GM19328 (cell line): ENCODE measurements around the gene ANKRD23.
"Not testable (repeated sequence)": the region's sequence is repeated elsewhere in the genome, so short reads cannot be mapped to it uniquely, and the experiment has no call there.

ENCODE experiments used
- ATAC-seq: cut with Tn5 transposase; IDR thresholded peaks from one replicate; pipeline ENCODE4 v1.9.1; 2021; ENCODE audit warnings: mild to moderate bottlenecking, moderate library complexity; ENCODE audit not compliant: unreplicated experiment

ANKRD23 gene

DNA sequence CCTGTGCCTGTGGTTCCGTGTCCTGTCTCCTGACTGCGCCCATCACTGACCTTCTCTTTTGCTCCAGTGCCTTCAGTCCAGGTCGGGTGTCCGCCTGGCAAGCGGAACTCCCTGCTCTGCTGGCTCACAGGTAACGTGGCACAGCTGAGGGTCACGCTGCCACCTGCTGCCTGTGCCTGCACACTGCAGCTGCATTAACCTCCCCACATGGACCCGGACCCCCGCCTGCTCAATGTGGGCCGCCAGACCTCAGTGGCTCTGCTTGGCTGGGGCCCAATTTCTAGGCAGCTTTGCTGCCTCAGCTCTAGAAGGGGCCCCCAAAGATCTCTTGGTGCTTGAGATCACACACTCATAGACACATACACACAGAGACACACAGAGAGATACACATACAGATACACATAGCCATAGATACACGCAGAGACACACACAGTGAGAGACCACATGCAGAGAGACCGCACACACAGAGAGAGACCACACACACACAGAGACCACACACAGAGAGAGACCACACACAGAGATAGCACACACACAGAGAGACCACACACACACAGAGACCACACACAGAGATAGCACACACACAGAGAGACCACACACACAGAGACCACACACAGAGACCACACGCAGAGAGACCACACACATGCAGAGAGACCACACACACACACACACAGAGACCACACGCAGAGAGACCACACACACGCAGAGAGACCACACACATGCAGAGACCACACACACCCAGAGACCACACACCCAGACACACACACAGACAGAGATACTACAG is 42.6 kb downstream of the ANKRD23 start:
- ATAC-seq, result peak; percentile 77

DNA sequence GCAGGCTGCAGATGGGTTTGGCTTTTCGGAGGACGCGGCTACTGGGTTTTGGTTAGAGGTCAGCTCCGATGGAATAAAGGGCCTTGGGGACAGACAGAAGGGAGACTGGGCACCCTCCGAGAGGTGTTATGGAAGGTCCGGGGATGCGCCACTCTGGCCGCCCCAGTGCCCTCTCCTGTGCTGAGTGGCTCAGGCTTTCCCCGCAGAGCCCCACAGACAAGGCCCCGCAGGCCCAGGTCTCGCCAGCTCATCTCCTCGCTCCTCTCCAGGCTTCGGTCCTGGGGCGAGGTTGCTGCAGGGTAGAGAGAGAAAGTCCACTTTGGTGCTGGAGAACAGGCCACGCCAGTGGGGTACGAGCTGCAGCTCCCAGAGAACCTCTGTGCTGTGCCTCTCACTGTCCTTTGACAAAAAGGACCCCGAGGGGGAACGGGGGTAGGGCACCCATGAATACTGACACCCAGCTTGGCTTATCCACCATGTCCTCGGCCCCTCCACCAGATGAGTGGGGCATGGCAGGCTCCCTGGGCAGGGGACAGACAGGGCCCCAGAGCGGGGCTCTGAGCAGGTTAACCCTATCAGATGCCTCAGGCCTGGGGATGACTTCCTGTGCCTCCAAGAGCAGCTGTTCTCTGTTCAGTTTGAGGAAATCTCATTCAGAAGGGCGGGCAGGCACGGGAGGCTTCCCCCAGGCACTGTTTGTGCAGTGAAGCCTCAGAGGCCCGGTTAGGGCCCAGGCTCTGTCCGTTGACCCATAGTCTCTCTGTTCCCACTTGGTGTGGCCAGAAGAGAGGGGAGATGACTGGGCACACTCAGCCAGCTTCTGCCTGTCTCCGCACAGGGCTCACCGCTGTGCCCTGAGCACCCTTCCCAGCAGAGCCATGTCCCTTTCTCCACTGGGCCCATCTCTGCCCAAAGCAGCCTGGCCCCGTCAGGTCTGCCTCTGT is 43.5 kb downstream of the ANKRD23 start:
- ATAC-seq, result no peak

DNA sequence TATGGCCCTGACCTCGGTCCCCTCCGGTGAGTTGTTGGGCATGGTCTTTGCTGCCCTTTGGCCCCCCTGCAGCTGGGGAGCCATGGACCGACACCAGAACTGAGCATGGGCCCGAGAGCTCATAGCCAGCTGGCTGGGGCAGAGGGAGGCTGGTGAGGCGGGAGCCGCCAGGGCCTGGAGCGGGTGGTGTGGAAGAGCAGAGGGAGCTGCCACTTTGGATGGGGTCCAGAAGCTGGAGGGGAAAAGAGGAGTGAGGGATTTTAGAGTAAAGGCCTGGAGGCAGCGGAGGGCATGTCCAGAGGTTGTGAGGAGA is 44.2 kb downstream of the ANKRD23 start:
- no peak for ATAC-seq

DNA sequence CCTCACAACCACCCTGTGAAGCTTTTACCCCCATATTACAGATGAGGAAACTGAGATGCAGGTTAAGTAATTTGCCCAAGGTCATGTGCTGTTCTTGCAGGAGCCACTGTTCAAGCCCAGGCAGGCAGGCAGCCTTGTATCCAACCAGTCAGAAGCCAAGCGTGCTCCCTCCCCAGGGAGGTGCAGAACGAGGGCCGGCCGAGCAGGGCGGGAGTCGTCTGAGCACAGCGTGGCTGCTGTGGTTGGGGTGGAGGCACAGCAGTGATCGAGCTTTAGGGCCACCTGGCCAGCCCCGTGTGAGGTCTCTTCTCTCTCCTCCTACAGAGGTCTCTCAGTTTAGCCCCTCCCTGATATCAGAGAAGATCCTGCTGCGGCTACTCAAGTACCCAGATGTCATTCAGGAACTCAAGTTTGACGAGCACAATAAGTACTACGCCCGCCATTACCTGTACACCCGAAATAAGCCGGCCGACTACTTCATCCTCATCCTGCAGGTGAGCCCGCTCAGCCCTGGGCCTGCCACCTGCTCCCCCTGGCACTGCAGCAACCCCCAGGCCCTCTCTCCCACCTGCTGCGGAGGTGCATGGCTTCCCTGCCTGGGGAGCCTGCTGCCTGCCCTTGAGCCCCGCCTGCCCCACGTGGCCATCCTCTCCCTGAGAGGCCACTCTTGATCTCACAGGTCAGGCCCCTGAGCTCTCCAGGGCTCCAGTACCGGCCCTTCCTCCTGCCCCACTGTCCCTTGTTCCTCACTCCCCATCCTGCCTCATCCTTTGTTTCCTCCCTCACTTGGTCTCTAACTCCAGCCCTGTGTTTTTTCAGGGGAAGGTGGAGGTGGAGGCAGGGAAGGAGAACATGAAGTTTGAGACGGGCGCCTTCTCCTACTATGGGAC is 44.8 kb downstream of the ANKRD23 start:
- no peak for ATAC-seq

DNA sequence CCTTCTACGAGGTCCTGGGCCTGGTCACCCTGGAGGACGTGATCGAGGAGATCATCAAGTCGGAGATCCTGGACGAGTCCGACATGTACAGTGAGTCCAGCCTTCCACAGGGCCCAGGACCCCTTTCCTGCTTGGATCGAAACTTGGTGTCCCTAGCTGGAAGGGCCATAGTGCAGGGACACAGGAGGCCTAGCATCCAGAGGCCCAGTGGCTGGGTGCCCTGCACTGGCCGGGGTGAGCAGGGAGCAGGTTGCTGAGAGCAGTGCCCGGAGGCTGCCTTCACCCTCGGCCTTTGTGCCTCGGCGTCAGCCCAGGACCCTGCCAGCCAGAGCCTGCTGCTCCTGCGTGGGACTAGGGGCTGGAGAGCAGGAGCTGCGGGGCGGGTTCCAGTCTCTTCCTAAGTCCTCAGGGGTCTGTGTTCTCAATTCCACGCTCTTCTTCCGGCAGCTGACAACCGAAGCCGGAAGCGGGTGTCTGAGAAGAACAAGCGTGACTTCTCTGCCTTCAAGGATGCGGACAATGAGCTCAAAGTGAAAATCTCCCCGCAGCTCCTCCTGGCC is 46.7 kb downstream of the ANKRD23 start:
- no peak for ATAC-seq

DNA sequence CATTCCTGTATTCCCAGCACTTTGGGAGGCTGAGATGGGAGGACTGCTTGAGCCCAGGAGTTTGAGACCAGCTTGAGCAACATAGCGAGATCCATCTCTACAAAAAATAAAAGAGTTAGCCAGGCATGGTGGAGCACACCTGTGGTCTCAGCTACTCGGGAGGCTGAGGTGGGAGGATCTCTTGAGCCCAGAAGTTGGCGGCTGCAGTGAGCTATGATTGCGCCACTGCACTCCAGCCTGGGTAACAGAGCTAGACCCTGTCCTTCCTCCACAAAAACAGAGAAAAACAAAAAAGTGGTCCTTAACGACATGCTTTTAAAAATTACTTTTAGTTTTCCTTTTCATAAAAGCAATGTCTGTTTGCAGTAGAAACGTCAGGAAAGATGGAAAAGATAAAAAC is 47.3 kb downstream of the ANKRD23 start:
- not testable (repeated sequence) for ATAC-seq

DNA sequence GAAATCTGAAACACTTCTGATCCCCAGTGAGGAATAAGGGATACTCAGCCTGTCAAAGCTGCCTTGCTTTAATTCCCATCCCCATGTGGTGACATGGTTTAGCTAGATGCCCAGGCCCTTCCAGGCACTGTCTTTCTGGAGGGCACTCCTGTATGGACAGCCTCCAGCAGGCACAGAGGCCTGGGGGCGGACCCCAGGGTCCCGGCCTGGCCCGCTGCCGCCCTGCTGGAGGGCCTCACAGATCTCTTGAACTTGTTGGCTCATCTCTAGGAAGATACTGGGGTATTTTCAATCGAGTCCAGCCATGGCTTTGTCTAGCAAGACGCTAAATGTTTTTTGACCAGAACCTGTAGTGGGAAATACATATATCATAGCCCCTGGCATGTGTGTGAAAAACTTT is 48.7 kb downstream of the ANKRD23 start:
- ATAC-seq, result no peak

DNA sequence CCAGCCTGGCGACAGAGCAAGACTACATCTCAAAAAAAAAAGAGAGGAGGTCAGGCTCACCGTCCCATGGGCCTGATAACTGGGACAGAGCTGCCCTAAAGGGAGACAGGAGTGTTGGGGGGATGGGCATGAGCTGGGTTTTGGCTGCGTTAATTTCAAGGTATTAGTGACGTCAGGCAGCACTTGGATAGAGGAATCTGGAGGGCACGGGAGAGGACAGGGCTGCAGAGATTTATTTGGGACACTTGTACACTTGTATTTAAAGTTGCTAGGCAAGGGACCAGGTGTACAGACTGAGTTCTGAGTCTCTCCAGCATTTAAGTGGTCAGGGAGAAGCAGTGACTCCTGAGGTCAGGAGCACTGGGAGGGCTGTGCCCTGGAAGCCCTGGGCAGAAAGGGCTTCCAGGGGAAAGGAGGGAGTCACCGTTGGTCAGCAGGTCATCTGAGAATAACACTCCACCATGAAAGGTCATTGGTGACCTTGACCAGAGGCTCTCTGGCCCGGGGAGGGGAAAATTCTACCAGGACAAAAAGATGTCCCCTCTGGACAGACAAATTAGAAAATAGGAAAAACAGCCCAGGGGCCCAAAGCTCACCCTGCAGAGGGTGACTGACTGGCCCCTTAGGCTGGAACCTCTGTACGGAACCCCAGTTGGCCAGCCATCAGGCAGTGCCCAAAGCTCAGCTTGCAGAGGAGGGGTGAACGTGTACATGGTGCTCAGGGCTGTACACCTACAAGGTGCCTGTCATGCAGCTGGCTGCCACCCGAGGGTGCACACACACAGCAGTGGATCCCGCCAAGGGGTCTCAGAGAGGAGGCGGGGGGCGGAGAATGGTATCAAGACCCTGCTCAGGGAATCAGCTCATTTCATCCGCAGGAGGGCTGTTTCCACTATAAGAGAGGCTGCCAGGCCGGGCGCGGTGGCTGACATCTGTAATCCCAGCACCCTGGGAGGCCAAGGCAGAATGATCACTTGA is 50.8 kb downstream of the ANKRD23 start:
- no peak for ATAC-seq

DNA sequence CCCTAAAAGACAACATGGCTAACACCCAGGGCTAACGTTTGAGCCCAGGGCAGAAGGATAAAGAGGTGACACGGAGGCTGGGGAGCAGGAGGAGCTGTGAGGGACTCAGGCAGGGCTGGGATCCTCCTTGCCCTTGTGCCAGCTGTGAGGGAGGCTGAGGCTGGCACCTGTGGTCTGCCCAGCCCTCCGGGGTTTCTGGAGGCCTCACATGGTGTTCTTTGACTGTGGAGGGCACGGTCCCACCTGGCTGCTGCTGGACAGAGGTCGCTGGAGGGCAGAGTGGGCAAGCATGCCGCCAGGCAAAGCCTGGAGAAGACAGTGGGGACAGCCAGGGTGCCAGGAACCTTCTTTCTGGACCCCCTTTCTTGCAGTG is 54.6 kb downstream of the ANKRD23 start:
- no peak for ATAC-seq

DNA sequence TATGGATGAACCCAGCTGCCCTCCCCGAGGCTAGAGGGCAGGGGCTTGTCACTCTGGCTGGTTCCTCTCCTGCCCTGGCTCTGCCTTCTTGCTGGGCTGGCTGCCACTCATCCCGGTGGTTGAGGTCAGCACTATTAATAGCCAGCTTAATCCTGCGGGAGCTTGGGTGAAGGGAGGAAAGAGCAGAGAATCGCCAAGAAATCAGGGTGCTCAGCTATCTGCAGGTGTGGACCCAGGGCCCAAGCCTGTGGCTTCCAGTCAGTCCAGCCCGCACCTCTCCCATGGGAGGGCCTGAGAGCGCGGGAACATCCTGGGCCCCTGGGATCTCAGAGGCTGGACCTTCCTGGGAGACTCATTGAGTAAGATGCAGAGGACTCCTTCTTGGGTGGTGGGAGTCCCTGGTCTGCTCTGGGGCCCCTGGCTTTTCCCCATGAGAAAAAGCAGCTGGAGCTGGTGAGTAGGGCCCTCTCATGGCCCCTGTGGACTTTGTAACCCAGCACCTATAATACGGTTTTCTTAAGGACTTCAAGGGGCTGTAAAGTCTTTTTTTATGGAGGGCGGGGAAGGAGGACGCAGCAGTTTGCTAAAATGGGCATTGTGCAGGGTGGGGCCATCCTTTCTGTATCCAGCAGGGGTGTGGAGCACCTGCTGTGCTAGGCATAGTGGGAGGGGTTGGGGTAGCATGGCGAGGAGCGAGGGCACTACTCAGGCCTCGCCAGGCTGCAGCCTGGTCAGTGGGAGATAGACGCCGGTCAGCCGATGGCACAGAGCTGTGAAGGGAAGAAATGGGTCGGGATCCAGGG is 55.2 kb downstream of the ANKRD23 start:
- no peak for ATAC-seq
